Liver (tissue), 3 donors: ENCODE data around the gene SMPD3.

Source experiments
- TAF1 ChIP-seq: conservative IDR thresholded peaks from 2 replicates; pipeline ENCODE4 v1.6.1; 2016; ENCODE audit warnings: antibody characterized with exemption, mild to moderate bottlenecking
- YY1 ChIP-seq: IDR thresholded peaks from 2 replicates; pipeline ENCODE4 v1.6.1; 2016; ENCODE audit warnings: antibody characterized with exemption, mild to moderate bottlenecking
- TF ChIP-seq, protein P1 (sequence below): fragments of 150-350 bp; IDR thresholded peaks from 2 replicates; pipeline ENCODE4 v1.5.1; 2017; ENCODE audit warnings: improper control_type of control experiment, low read depth, low read length; ENCODE audit not compliant: missing input control
- donor health status: healthy.
- donor health status: healthy.

DNA sequence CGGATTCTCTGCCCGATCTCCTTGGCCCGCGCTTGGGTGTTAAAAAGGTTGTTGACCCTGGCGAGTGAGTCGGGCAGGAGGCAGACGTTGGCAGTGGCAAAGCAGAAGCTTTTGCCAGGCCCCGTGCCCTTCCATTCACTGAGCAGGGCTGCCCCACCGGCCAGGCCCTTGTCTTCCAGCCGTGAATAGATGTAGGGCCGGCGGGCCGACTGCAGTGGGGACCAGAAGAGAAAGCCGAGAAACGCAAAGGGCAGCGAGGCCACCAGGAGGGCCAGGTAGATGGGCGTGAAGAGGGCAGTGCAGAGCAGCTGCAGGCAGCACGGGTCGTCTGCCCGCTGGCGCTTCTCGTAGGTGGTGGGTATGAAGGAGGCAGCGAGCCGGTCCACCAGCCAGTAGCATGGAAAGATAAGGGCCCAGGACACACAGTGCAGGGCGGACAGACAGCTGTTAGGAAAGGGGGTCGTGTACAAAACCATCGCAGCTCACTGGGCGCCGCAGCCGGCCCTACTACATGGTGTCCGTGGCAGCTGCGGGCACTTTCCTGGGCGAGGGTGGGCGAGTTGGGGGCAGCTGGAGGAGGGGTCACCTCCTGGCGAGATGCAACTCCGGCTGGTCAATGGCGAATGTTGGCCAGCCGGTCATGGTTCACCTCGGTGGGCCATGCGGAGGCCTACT lies 76.5 kb downstream of the SMPD3 start:
- TF ChIP-seq, protein P1, sequence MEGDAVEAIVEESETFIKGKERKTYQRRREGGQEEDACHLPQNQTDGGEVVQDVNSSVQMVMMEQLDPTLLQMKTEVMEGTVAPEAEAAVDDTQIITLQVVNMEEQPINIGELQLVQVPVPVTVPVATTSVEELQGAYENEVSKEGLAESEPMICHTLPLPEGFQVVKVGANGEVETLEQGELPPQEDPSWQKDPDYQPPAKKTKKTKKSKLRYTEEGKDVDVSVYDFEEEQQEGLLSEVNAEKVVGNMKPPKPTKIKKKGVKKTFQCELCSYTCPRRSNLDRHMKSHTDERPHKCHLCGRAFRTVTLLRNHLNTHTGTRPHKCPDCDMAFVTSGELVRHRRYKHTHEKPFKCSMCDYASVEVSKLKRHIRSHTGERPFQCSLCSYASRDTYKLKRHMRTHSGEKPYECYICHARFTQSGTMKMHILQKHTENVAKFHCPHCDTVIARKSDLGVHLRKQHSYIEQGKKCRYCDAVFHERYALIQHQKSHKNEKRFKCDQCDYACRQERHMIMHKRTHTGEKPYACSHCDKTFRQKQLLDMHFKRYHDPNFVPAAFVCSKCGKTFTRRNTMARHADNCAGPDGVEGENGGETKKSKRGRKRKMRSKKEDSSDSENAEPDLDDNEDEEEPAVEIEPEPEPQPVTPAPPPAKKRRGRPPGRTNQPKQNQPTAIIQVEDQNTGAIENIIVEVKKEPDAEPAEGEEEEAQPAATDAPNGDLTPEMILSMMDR = no peak
- TF ChIP-seq TAF1 = no peak
- no peak for TF ChIP-seq YY1
